Adrenal gland (tissue), 5 donors: ENCODE measurements around the gene PRG2.

Source experiments
- CTCF ChIP-seq, 6 experiments: fragments of 450-650 bp in 4 of 6; fragments of 200-600 bp in 2 of 6; sonication (generic) in 1 of 6; IDR thresholded peaks; 1 replicate in 5 of 6; 2 replicates in 1 of 6; pipeline versions ENCODE4 v1.5.1 to v1.8.0; 2016 to 2021; ENCODE audit warnings: antibody characterized with exemption in 6 of 6, mild to moderate bottlenecking in 2 of 6, moderate library complexity in 1 of 6
- POLR2A ChIP-seq, 2 donors: fragments of 450-650 bp; IDR thresholded peaks; one replicate each; pipeline ENCODE4 v1.6.1; 2017; ENCODE audit warnings: antibody characterized with exemption in 2 of 2, mild to moderate bottlenecking in 2 of 2, moderate library complexity in 1 of 2
- donor health status: DM: no; HTN: no; CAD: no.

- TF ChIP-seq CTCF (IDR thresholded peaks at IDR 0.05) (no peak), POLR2A (IDR thresholded peaks at IDR 0.05) (no peak)
Observed at GRCh38 chr11:57358543-57358961, 31.9 kb downstream of the PRG2 start.
